ENCODE results near the gene MCUR1.
A peak's percentile ranks its signal among the peaks of the same experiment; 100 is the strongest.

Gene MCUR1

DNA sequence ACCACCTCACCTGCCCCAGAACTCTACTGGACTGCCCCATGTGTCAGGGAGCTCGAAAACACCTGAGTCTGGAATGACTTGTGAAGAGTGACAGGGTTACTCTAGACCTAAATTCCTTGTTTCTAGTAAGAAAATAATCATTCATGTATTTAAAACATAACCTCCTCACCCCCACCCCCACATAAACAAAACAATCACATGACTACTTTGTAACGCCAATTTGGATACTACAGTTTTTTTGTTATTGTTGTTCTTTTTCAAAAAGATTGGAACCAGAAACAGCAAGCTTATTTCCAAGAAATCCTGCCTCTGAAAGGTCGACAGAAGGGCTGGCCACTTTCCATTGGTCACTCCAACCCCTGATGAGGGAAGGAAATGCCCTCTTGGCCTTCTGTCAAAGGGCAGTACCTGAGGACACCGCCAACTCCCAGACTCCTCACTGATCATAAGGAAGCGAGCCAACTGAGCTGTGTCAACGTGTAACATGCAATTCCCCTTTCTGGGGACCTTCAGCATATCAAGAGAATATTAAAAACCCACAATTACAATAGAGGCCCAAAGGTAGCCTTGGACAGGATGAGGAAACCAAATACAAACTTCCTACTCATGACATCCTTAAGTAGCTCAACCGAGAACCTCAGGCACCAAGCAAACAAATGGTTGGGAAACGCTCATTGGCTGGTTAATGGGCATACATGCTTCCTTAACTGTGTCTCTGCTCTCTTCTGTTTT lies 2.6 kb downstream of the MCUR1 start:
- TF ChIP-seq GABPA (IDR thresholded peaks at IDR 0.05; ENCODE audit: low read depth) (no peak), POLR2AphosphoS5 (IDR thresholded peaks at IDR 0.05; ENCODE audit: low read depth) (no peak), SPI1 (IDR thresholded peaks at IDR 0.05; ENCODE audit: borderline replicate concordance, low read depth) (no peak)
- TF ChIP-seq, protein P1, sequence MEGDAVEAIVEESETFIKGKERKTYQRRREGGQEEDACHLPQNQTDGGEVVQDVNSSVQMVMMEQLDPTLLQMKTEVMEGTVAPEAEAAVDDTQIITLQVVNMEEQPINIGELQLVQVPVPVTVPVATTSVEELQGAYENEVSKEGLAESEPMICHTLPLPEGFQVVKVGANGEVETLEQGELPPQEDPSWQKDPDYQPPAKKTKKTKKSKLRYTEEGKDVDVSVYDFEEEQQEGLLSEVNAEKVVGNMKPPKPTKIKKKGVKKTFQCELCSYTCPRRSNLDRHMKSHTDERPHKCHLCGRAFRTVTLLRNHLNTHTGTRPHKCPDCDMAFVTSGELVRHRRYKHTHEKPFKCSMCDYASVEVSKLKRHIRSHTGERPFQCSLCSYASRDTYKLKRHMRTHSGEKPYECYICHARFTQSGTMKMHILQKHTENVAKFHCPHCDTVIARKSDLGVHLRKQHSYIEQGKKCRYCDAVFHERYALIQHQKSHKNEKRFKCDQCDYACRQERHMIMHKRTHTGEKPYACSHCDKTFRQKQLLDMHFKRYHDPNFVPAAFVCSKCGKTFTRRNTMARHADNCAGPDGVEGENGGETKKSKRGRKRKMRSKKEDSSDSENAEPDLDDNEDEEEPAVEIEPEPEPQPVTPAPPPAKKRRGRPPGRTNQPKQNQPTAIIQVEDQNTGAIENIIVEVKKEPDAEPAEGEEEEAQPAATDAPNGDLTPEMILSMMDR (IDR thresholded peaks at IDR 0.05; ENCODE audit: insufficient read depth, low read length): no peak
- TF ChIP-seq, protein P2, sequence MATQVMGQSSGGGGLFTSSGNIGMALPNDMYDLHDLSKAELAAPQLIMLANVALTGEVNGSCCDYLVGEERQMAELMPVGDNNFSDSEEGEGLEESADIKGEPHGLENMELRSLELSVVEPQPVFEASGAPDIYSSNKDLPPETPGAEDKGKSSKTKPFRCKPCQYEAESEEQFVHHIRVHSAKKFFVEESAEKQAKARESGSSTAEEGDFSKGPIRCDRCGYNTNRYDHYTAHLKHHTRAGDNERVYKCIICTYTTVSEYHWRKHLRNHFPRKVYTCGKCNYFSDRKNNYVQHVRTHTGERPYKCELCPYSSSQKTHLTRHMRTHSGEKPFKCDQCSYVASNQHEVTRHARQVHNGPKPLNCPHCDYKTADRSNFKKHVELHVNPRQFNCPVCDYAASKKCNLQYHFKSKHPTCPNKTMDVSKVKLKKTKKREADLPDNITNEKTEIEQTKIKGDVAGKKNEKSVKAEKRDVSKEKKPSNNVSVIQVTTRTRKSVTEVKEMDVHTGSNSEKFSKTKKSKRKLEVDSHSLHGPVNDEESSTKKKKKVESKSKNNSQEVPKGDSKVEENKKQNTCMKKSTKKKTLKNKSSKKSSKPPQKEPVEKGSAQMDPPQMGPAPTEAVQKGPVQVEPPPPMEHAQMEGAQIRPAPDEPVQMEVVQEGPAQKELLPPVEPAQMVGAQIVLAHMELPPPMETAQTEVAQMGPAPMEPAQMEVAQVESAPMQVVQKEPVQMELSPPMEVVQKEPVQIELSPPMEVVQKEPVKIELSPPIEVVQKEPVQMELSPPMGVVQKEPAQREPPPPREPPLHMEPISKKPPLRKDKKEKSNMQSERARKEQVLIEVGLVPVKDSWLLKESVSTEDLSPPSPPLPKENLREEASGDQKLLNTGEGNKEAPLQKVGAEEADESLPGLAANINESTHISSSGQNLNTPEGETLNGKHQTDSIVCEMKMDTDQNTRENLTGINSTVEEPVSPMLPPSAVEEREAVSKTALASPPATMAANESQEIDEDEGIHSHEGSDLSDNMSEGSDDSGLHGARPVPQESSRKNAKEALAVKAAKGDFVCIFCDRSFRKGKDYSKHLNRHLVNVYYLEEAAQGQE (IDR thresholded peaks at IDR 0.05; ENCODE audit: insufficient replicate concordance, low read depth): no peak
- Histone ChIP-seq H3K27ac (replicated peaks) (no peak overlapping the region), H3K27me3 (ENCODE audit: insufficient read depth, poor library complexity, severe bottlenecking) (no peaks in the 10 kb centered on the region), H3K4me3 (replicated peaks; ENCODE audit: insufficient read depth, low read length) (no peak overlapping the region)
- DNase-seq (ENCODE audit: low read depth in 1 of 2, low spot score in 1 of 2): peak in 1 of 2 experiments; percentile 58

DNA sequence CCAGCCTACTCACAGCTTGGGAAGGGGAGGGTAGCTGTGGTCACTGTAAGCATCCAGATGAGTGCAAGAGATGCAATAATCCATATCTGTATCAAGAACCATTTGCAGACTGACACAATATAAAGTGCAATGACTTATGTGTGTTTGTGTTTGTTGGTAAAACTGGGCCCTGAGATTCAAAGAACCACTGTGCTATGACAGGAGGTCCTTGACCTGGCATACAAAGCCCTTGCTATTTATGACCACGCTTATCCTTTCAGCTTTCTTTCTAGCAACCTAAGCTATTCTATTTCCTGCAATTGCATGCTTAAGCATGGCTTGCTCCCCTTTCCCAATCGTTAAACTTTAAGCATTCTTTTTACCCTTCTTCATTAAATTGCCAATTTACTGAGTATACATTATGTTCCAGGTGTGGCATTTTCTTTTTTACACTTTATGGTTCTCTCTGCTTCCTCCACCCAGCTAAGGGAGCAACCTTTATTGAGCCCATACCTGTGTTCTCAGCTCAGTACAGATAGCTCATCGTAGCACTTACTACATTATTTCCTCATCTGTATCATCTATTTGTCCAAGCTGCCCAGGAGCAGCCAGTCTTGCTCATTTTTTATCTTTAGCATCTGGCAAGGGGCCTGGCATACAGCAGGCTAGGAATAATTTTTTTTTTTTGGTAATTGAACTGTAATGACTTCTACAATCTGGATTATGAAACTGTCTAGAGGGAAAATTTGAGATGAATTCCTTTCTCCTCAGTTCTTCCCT lies 3.5 kb downstream of the MCUR1 start:
- H3K27ac ChIP-seq (replicated peaks): no peak overlapping the region
- DNase-seq (ENCODE audit: low read depth in 1 of 2, low spot score in 1 of 2): no peak
- TF ChIP-seq, protein P1 (IDR thresholded peaks at IDR 0.05; ENCODE audit: insufficient read depth, low read length): no peak
- no peak for TF ChIP-seq POLR2AphosphoS5 (IDR thresholded peaks at IDR 0.05; ENCODE audit: low read depth)
- TF ChIP-seq GABPA (IDR thresholded peaks at IDR 0.05; ENCODE audit: low read depth): no peak
- no peak for TF ChIP-seq SPI1 (IDR thresholded peaks at IDR 0.05; ENCODE audit: borderline replicate concordance, low read depth)
- TF ChIP-seq, protein P2 (IDR thresholded peaks at IDR 0.05; ENCODE audit: insufficient replicate concordance, low read depth): no peak
- no peaks in the 10 kb centered on the region for H3K27me3 ChIP-seq (ENCODE audit: insufficient read depth, poor library complexity, severe bottlenecking)
- H3K4me3 ChIP-seq (replicated peaks; ENCODE audit: insufficient read depth, low read length): no peak overlapping the region

DNA sequence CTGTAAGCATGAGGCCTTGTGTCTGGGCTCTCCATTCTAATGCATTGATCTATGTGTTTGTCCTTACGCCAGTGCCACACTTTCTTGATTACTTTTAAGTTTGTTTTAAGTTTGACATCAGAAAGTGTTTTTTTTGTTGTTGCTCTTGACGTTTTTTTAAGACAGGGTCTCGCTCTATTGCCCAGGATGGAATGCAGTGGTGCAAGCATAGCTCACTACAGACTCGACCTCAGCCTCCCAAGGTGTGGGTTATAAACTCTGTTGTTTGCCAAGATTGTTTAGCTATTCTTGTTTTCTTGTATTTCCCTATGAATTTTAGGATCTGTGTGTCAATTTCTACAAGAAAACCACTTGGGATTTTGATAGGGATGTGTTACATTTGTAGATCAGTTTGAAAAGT lies 5.6 kb downstream of the MCUR1 start:
- Histone ChIP-seq H3K4me3 (replicated peaks; ENCODE audit: insufficient read depth, low read length) (no peak overlapping the region), H3K27me3 (ENCODE audit: insufficient read depth, poor library complexity, severe bottlenecking) (no peaks in the 10 kb centered on the region), H3K27ac (replicated peaks) (no peak overlapping the region)
- TF ChIP-seq POLR2AphosphoS5 (IDR thresholded peaks at IDR 0.05; ENCODE audit: low read depth) (no peak), SPI1 (IDR thresholded peaks at IDR 0.05; ENCODE audit: borderline replicate concordance, low read depth) (no peak), GABPA (IDR thresholded peaks at IDR 0.05; ENCODE audit: low read depth) (no peak)
- TF ChIP-seq, protein P2 (IDR thresholded peaks at IDR 0.05; ENCODE audit: insufficient replicate concordance, low read depth): no peak
- TF ChIP-seq, protein P1 (IDR thresholded peaks at IDR 0.05; ENCODE audit: insufficient read depth, low read length): no peak
- no peak for DNase-seq (ENCODE audit: low read depth in 1 of 2, low spot score in 1 of 2)

All from HL-60 (cell line).